ENCODE measurements around the gene LAMTOR2. TPM values are rescaled to one million over a fixed set of nuclear protein-coding genes. Genes with fewer than 3 reads are reported as not detected.

Gene LAMTOR2
- total RNA-seq, 1 experiment from 2014 or later: 52.0 TPM

DNA sequence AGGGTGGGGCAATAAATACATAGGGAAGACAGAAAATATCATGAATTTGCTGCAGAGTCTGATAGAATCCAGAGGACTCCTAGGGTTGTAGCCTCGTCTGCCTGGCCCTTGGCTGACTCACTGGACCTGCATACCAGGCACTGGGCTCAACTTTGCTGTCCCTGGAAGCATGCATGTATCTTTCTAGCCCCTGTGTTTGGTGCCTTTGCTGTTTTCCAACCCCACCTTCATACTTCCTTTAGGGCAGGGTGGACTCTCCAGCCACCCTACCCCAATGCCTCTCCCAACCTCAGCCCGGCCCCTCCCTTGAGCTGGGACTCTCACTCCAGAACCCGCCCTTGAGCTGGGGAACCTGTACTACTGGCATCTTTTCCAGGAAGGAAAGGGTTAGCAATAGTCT is 7.6 kb downstream of the LAMTOR2 start:
- ChIA-PET CTCF (no interaction called here), POLR2A (ENCODE audit: low non-redundant PET) (no interaction called here)
- no TSS peak for BruUV-seq (replicated peaks)
- intact Hi-C loops (cut with micrococcal nuclease; ENCODE audit: unreplicated experiment): no loop called here
- Histone ChIP-seq H3K27me3 (replicated peaks; ENCODE audit: insufficient read depth, low read depth, low read length, poor library complexity) (no peaks in the 10 kb centered on the region), H3K4me3 (ENCODE audit: low read depth, low read length, poor library complexity, severe bottlenecking) (no peak overlapping the region), H3K36me3 (ENCODE audit: insufficient read depth, low read length, poor library complexity, severe bottlenecking) (no peaks in the 10 kb centered on the region), H3K27ac (ENCODE audit: low read depth, low read length, poor library complexity, severe bottlenecking) (no peak overlapping the region), H3K9me3 (ENCODE audit: low read depth, low read length, poor library complexity, severe bottlenecking) (no peaks in the 10 kb centered on the region), H3K4me1 (ENCODE audit: insufficient read depth, low read length, poor library complexity, severe bottlenecking) (peaks cover 11% of the 10 kb centered on the region)
- TF ChIP-seq EZH2 (IDR thresholded peaks at IDR 0.05; ENCODE audit: borderline replicate concordance, low read depth, low read length, poor library complexity, severe bottlenecking): no peak
- TF ChIP-seq, protein P1, sequence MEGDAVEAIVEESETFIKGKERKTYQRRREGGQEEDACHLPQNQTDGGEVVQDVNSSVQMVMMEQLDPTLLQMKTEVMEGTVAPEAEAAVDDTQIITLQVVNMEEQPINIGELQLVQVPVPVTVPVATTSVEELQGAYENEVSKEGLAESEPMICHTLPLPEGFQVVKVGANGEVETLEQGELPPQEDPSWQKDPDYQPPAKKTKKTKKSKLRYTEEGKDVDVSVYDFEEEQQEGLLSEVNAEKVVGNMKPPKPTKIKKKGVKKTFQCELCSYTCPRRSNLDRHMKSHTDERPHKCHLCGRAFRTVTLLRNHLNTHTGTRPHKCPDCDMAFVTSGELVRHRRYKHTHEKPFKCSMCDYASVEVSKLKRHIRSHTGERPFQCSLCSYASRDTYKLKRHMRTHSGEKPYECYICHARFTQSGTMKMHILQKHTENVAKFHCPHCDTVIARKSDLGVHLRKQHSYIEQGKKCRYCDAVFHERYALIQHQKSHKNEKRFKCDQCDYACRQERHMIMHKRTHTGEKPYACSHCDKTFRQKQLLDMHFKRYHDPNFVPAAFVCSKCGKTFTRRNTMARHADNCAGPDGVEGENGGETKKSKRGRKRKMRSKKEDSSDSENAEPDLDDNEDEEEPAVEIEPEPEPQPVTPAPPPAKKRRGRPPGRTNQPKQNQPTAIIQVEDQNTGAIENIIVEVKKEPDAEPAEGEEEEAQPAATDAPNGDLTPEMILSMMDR (conservative IDR thresholded peaks at IDR 0.05; ENCODE audit: low read depth, low read length): no peak
- DNase-seq (ENCODE audit: low spot score): no peak

DNA sequence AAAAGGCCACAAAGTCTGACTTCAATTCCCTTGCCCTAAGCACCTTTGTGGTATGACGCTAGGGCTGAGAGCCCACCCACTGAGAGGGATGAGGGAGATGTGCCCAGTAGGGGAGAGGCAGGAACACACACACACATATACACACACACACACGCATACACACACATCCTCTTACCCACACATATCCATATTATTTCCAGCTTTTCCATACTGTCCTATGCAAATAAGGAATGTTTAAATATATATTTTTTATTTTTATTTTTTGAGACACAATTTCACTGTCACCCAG is 9.4 kb downstream of the LAMTOR2 start:
- Histone ChIP-seq H3K9me3 (ENCODE audit: low read depth, low read length, poor library complexity, severe bottlenecking) (no peaks in the 10 kb centered on the region), H3K4me1 (ENCODE audit: insufficient read depth, low read length, poor library complexity, severe bottlenecking) (peaks cover 11% of the 10 kb centered on the region), H3K36me3 (ENCODE audit: insufficient read depth, low read length, poor library complexity, severe bottlenecking) (no peaks in the 10 kb centered on the region), H3K27ac (ENCODE audit: low read depth, low read length, poor library complexity, severe bottlenecking) (no peak overlapping the region), H3K27me3 (replicated peaks; ENCODE audit: insufficient read depth, low read depth, low read length, poor library complexity) (no peaks in the 10 kb centered on the region), H3K4me3 (ENCODE audit: low read depth, low read length, poor library complexity, severe bottlenecking) (no peak overlapping the region)
- intact Hi-C loops (cut with micrococcal nuclease; ENCODE audit: unreplicated experiment): no loop called here
- ChIA-PET POLR2A (ENCODE audit: low non-redundant PET) (no interaction called here), CTCF (interaction anchor here (0.6 to 0.7 kb wide), 2 partner anchors 56 to 81 kb away, joined by 4 to 10 read pairs; no protein-coding TSS in a partner anchor)
- DNase-seq (ENCODE audit: low spot score): no peak
- BruUV-seq (replicated peaks): no TSS peak
- no peak for TF ChIP-seq EZH2 (IDR thresholded peaks at IDR 0.05; ENCODE audit: borderline replicate concordance, low read depth, low read length, poor library complexity, severe bottlenecking)
- TF ChIP-seq, protein P1 (conservative IDR thresholded peaks at IDR 0.05; ENCODE audit: low read depth, low read length): no peak

DNA sequence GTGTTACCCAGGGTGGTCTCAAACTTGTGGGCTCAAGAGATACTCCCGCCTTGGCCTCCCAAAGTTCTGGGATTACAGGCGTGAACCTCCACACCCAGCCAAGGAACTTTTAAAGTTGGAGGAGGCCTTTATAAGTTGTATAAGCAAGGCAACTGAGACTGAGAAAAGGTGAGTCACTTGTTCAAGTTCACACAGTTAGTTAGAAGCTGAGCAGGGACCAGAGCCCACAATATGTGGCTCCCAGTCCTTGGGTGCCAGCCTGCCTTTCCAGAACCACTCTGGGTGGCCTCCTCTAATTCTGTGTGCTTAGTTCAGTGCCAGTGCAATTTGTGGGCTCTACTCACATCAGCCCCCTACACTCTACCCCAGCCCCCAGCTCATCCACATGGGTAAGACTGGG is 10.0 kb downstream of the LAMTOR2 start:
- no peak overlapping the region for H3K4me3 ChIP-seq (ENCODE audit: low read depth, low read length, poor library complexity, severe bottlenecking)
- intact Hi-C loops (cut with micrococcal nuclease; ENCODE audit: unreplicated experiment): loop anchor here (5.0 kb wide), 1 partner anchor 127 kb away; no protein-coding TSS in a partner anchor
- H3K36me3 ChIP-seq (ENCODE audit: insufficient read depth, low read length, poor library complexity, severe bottlenecking): no peaks in the 10 kb centered on the region
- ChIA-PET POLR2A (ENCODE audit: low non-redundant PET) (no interaction called here), CTCF (interaction anchor here (2.1 kb wide), 1 partner anchor 126 kb away, joined by 17 read pairs; no protein-coding TSS in a partner anchor)
- no peak for DNase-seq (ENCODE audit: low spot score)
- H3K4me1 ChIP-seq (ENCODE audit: insufficient read depth, low read length, poor library complexity, severe bottlenecking): peaks cover 11% of the 10 kb centered on the region
- BruUV-seq (replicated peaks): no TSS peak
- TF ChIP-seq, protein P1 (conservative IDR thresholded peaks at IDR 0.05; ENCODE audit: low read depth, low read length): no peak
- H3K9me3 ChIP-seq (ENCODE audit: low read depth, low read length, poor library complexity, severe bottlenecking): no peaks in the 10 kb centered on the region
- H3K27ac ChIP-seq (ENCODE audit: low read depth, low read length, poor library complexity, severe bottlenecking): no peak overlapping the region
- H3K27me3 ChIP-seq (replicated peaks; ENCODE audit: insufficient read depth, low read depth, low read length, poor library complexity): no peaks in the 10 kb centered on the region

Data from A673 (cell line).